GM08714 (cell line): ENCODE data around the gene APOBEC3F.
"Not testable (repeated sequence)": the region's sequence is repeated elsewhere in the genome, so short reads cannot be mapped to it uniquely, and the experiment has no call there.

Experiments used
- H3K4me3 ChIP-seq: fragments of 200-500 bp; sonication (Bioruptor generic); 2 replicates; pipeline ENCODE4 v1.5.1; 2014; ENCODE audit warnings: mild to moderate bottlenecking, low read length, inconsistent platforms
- ZNF274 ChIP-seq: IDR thresholded peaks from 2 replicates; pipeline ENCODE4 v1.6.1; 2012; ENCODE audit warnings: mild to moderate bottlenecking, low read depth, low read length

APOBEC3F gene

GRCh38 chr22:39017596-39018365, 22.9 kb upstream of the APOBEC3F start:
- H3K4me3 ChIP-seq, result no peak overlapping the region
- TF ChIP-seq ZNF274, result no peak

GRCh38 chr22:39020021-39020651, 20.5 kb upstream of the APOBEC3F start:
- H3K4me3 ChIP-seq, result peak overlapping the region; percentile 45; the same call in 1 of the 2 replicates

- no peak for TF ChIP-seq ZNF274
- peak overlapping the region; percentile 91 for H3K4me3 ChIP-seq
Measured at GRCh38 chr22:39021552-39022250, 19.0 kb upstream of the APOBEC3F start.

- TF ChIP-seq ZNF274, result no peak
- no peak overlapping the region for H3K4me3 ChIP-seq
Measured at GRCh38 chr22:39024519-39025308, 15.9 kb upstream of the APOBEC3F start.

GRCh38 chr22:39026509-39027150, 14.0 kb upstream of the APOBEC3F start:
- no peak for TF ChIP-seq ZNF274
- H3K4me3 ChIP-seq, result no peak overlapping the region

GRCh38 chr22:39027717-39028116, 12.9 kb upstream of the APOBEC3F start:
- no peak for TF ChIP-seq ZNF274
- no peak overlapping the region for H3K4me3 ChIP-seq

- H3K4me3 ChIP-seq, result no peak overlapping the region
- TF ChIP-seq ZNF274, result no peak
Measured at GRCh38 chr22:39028281-39028680, 12.4 kb upstream of the APOBEC3F start.

GRCh38 chr22:39029227-39029626, 11.4 kb upstream of the APOBEC3F start:
- no peak overlapping the region for H3K4me3 ChIP-seq
- TF ChIP-seq ZNF274, result no peak

GRCh38 chr22:39030705-39031104, 10.0 kb upstream of the APOBEC3F start:
- TF ChIP-seq ZNF274, result no peak
- no peak overlapping the region for H3K4me3 ChIP-seq

GRCh38 chr22:39031434-39032295, 9.0 kb upstream of the APOBEC3F start:
- not testable (repeated sequence) for H3K4me3 ChIP-seq

GRCh38 chr22:39037071-39037470, 3.6 kb upstream of the APOBEC3F start:
- H3K4me3 ChIP-seq, result not testable (repeated sequence)

- peak overlapping the region; percentile 26; the same call in 1 of the 2 replicates for H3K4me3 ChIP-seq
- no peak for TF ChIP-seq ZNF274
Measured at GRCh38 chr22:39039306-39040126, 1.1 kb upstream of the APOBEC3F start.

- peak overlapping the region; percentile 26; the same call in 1 of the 2 replicates for H3K4me3 ChIP-seq
Measured at GRCh38 chr22:39040155-39040537, 518 bp upstream of the APOBEC3F start.
